AG10803 (cell line): ENCODE measurements around the gene GALNT18.

Experiments
- DNase-seq: peaks from one replicate; pipeline ENCODE4 v3.0.0; 2010; ENCODE audit warnings: low read depth
- H3K4me3 ChIP-seq: 2 replicates; pipeline ENCODE4 v1.5.1; 2011; ENCODE audit warnings: mild to moderate bottlenecking, low read length, control low read depth
- TF ChIP-seq, protein P1 (sequence below): conservative IDR thresholded peaks from 2 replicates; pipeline ENCODE4 v1.5.1; 2011; ENCODE audit warnings: mild to moderate bottlenecking, low read length, control low read depth, inconsistent platforms

Gene GALNT18

DNA sequence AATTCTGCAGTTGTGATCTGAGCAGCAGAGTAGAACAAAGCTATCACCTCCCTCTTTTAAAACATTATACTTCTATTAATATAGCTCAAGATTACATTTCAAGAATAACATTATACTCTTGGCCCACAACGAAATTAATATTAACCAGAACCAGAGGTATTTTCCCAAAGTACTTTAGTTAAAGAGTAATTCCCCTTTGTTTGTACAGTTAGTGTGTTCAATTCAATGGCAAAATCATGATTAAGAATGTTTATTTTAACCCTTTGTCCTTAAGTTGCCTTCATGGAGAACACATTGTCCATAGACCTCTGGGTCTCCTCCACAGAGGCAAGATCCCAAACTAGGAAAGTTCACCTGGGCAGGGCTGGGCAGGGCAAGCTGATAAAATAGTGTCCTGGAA lies 180.7 kb downstream of the GALNT18 start:
- DNase-seq = no peak
- TF ChIP-seq, protein P1, sequence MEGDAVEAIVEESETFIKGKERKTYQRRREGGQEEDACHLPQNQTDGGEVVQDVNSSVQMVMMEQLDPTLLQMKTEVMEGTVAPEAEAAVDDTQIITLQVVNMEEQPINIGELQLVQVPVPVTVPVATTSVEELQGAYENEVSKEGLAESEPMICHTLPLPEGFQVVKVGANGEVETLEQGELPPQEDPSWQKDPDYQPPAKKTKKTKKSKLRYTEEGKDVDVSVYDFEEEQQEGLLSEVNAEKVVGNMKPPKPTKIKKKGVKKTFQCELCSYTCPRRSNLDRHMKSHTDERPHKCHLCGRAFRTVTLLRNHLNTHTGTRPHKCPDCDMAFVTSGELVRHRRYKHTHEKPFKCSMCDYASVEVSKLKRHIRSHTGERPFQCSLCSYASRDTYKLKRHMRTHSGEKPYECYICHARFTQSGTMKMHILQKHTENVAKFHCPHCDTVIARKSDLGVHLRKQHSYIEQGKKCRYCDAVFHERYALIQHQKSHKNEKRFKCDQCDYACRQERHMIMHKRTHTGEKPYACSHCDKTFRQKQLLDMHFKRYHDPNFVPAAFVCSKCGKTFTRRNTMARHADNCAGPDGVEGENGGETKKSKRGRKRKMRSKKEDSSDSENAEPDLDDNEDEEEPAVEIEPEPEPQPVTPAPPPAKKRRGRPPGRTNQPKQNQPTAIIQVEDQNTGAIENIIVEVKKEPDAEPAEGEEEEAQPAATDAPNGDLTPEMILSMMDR = no peak
- no peak overlapping the region for H3K4me3 ChIP-seq

DNA sequence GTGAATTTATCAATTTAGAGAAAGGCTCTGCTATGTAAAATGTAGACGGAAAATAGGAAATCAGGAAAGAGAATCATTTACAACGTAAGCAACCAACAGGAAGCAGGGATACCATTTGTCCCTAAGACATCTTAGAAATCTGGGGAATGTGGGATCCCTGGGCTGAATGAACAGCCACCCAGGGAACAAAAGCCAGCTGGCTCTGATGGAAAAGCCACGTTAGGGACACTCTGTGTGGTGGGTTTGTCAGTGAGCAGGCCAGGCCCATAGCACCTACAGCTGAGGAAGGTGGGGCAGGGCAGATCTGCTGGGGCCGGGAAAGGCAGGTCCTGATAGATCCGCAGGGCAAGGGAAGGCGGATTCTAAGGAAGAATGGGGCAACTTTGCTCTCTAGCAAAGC lies 181.7 kb downstream of the GALNT18 start:
- DNase-seq = no peak
- TF ChIP-seq, protein P1 = no peak

DNA sequence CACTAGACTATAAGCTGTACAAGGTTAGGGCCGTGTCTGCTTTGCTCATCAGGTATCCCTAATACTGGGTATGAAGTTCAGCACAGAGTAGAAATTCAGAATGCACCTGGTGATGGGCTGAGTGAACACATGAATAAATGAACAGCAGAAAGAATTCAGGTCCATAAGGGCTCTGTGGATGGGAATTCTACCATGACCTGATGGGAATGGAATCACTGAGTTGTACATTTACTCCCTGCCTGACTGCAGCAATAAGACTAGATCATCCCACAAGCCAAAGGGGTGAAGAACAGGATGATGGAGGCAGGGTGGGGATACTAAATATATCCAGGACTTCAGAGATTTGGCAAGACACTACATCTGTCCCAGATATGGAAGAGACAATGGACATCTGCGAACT lies 182.2 kb downstream of the GALNT18 start:
- no peak for DNase-seq
- TF ChIP-seq, protein P1 = no peak
- H3K4me3 ChIP-seq = no peak overlapping the region

More for the DNA sequence above, 181.7 kb downstream of the GALNT18 start:
- H3K4me3 ChIP-seq = no peak overlapping the region

DNA sequence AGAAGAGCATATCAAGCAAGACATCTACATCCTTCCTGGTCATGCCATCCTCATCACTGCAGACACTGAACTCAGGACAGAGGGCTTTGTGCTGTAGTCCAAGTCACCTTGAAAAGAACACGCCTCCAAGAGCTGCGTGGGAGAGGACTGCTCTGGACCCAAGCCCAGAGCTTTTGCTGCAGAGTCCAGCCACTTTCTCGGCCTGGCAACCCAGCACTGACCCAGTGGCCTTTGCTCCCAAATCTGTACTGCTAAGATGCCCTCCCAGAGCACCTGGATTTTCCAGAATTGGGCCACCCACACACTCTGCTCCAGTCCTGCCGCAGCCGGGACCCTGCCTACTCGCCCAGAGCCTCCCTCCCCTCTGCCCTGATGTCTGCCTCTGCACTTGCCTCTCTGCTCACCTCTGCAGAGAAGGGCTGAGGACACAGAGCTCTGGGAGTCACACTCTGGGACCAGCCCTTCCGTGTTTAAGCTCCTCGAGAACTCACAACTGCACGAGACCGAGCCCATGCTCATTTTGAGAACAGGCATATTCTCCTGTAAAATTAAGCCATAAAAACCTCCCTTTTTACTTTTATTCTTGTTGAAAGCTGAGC lies 185.0 kb downstream of the GALNT18 start:
- DNase-seq = no peak
- no peak overlapping the region for H3K4me3 ChIP-seq
- TF ChIP-seq, protein P1 = no peak

DNA sequence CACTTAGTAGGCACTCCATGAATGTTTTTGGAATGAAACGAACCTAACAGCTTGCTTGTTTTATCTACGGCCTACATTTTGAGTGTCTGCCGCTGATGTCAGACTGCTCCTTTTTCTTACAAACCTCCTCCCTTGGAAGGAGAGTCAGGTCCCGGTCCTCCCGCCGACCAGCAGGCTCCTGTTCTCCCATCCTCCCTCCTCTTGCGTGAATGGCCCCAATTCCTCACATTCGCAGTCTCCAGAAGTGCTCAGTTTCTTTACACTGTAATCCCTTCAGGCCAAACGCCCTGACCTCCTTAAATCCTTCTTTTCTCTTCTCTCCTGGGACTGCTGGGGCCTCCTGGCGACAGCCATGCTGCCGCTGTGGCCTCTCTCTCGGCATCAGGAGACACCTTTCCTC lies 186.2 kb downstream of the GALNT18 start:
- no peak overlapping the region for H3K4me3 ChIP-seq
- DNase-seq = no peak
- TF ChIP-seq, protein P1 = no peak

DNA sequence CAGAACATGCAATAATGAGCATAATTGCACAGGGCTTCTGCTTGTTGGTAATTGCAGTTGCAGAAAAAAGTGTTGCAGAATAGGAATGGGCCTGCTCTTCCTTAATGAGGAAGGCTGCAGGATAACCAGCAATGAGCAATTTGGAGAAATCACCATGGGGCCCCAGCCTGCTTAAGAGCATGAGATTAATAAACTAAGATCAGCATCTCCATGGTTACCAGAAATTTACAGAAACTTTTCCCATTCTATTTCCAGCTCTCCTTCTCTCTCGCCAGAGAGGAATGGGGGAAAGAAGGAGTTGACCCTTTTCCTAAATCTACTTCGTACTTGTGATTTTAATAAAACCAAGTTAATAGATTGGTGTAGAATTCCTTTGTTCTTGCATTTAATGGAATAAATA lies 187.8 kb downstream of the GALNT18 start:
- TF ChIP-seq, protein P1 = no peak
- H3K4me3 ChIP-seq = no peak overlapping the region
- no peak for DNase-seq

DNA sequence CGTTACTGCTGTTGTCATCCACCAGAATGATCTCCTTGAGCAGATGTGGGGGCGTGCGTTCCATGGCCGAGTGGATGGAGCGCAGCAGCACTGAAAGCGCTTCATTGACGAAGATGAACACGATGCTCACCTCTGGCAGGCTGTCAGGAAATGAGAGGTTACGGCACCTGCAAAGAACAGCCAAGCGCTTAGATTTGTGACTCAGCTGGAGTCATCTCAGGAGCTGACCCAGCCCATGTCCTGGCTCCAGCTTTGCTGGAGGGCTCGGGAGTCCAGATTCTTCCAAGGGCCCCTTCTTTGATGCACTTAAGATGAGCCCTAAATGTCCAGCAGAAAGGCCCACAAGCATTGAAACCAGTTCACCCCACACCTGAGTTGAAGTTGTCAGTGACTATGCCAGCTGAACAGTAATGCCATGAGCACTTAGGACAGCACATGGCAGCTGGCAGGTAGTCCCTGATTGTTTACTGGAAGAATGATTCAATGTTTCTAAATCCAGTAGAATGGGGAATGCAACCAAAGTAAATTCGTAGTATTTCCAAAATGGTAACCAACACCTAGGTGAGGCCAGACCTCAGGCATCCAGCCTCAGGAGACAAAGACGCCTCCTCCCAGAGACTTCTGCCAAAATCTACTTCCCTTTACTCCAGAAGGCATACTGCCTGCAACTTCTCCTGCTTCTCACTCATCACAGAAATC lies 189.0 kb downstream of the GALNT18 start:
- TF ChIP-seq, protein P1 = no peak
- no peak overlapping the region for H3K4me3 ChIP-seq
- no peak for DNase-seq
